Right hindlimb (tissue), 1 donor: ENCODE data around the gene ZMAT5.
A peak's percentile ranks its signal among the peaks of the same experiment; 100 is the strongest.

Experiments used
- DNase-seq: peaks from one replicate; pipeline ENCODE4 v3.0.0-alpha.2; 2018

Gene ZMAT5

DNA sequence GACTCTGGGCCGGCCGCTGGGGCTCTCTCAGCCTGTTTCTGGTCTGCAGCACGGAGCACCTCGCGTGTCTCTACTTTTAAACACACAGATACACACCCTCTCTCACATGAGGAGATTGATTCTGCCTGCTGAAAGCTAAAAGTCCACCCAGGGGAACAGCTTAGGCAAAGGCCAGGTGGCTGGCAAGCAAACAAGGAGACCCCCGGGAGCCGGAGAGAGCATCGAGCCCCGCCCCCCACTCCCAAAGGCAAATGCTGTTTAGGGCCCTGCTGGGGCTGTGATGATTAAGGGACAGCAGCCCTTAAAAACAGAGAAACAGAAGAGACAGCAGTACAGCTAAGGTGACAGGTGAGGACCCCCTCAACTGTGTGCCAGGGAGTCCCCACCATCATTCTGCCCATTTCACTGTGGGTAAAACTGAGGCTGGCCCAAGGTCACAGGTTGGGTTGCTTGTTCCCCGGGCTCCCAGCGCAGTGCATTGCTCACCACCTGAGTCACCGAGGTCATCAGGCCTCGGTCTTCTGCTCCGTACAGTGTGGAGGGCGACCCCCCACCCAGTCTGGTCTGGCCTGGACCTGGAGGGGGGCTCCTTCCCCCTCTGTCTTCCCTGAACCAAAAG, 40.2 kb downstream of the ZMAT5 start:
- DNase-seq, result no peak

DNA sequence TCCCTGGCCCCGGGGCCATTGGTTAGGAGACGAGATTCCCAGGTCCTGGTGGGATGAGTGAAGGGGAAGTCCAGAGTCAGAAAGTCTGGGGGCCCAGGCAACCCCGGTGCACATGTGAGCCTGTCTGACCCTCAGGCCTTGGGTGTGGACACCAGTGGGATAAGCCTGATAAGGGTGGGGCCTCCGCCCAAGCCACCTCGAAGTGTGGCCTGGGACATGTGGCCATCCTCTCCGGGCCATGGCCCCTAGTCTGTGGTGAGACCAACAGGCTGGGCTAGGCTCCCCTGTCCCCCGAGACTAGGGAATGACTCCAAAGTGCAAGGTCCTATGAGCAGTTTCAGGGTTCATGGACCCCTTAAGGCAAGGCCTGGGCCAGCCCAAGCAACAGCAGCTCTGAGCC, 40.7 kb downstream of the ZMAT5 start:
- no peak for DNase-seq

DNA sequence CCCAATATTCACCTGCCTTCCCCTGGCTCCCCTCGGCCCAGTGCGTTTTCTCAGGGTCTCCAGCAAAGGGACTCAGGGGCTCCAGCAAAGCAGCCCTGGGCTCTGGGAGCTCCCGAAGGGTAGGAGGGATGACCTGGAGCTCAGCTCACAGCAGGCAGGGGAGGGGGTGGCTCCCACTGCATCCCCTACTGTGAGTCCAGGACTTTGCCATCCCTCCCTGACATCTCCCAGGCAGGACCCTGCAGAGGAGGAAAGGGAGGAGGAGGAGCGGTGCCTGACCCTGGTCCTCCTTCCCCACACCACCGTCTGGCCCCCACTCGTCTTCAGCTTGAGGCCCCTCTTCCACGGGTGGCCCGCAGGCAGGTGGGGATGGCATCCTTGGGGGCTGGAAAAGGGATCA, 42.0 kb downstream of the ZMAT5 start:
- DNase-seq, result no peak

DNA sequence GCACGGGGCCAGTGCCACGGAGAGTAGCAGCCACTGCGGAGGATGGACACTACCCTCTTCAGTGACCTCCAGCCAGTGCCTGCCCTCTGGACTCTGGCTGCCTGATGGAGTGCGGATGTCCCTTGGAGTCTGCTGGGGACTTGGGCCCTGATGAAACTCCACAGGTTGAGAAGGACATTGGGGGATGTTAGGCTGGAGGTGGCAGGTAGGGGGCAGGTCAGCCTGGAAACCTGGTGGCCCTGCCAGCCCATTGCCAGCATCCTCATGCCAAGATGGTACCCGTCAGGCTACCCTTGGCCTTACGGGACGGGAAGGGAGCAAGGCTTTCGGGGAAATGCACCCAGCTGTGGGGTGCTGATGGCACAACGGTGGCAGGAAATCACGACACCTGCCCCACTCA, 43.0 kb downstream of the ZMAT5 start:
- DNase-seq, result no peak

DNA sequence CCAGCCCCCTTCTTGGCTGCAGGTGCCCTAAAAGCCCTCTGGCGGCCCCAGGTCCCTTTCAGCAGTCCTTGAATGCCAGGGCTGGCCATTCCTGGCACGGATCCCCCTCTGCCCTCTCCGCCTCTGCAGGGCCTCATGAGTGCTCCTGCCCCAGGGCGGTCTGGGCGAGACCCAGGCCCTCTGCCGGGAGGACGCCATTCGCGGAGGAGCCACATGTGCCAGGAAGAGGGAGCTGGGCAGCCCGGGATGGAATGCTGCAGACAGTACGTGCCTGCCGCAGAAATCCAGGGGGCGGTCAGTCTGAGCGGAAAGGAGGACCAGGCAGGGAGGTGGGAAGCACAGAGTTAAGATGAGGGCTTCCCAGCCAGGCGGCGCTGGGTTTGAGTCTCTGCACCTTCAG, 44.2 kb downstream of the ZMAT5 start:
- no peak for DNase-seq

DNA sequence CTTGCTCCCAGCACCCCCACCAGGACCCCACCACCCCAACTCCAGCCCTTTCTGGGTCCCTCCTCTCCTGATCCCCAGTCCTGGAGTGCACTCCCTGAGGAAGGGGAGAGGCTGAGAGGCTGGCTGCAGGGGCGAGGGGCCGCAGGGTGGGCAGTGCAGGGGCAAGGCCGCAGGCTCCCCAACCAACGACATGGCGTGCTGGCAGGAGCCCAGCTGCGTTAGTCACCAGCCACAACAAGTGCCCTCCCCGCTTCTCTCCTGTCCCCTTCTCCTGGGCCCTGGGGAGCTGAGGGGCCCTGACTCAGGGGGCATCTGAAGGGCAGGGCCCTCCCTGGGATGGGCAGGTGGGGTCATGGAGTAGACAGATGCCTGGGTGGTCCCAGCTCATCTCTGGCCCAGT, 44.7 kb downstream of the ZMAT5 start:
- DNase-seq, result no peak

DNA sequence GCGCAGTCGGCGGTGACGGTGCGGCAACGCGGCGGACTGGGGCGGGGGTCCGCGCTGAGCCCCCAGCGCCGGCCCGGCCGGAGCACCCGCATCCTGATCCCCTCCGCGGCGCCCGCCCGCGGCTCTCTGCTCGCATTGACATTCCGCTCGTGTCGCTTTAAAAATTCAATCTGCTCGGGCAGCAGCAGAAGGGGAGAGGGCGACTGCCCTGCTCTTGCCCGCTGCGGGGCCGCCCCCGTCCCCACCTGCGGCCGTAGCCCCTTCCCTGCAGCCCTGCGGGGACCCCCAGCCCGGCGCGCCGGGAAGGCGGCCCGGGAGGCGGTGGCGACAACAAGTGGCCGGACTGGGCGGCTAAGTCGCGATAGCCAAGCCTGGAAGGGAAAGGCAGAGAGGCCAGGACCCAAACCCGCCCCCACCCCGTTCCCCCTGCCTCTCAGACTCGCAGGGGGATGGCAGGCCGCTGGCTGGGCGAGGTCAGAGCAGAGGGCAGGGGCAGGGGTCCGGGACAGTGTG, 45.9 kb downstream of the ZMAT5 start:
- DNase-seq, result no peak

DNA sequence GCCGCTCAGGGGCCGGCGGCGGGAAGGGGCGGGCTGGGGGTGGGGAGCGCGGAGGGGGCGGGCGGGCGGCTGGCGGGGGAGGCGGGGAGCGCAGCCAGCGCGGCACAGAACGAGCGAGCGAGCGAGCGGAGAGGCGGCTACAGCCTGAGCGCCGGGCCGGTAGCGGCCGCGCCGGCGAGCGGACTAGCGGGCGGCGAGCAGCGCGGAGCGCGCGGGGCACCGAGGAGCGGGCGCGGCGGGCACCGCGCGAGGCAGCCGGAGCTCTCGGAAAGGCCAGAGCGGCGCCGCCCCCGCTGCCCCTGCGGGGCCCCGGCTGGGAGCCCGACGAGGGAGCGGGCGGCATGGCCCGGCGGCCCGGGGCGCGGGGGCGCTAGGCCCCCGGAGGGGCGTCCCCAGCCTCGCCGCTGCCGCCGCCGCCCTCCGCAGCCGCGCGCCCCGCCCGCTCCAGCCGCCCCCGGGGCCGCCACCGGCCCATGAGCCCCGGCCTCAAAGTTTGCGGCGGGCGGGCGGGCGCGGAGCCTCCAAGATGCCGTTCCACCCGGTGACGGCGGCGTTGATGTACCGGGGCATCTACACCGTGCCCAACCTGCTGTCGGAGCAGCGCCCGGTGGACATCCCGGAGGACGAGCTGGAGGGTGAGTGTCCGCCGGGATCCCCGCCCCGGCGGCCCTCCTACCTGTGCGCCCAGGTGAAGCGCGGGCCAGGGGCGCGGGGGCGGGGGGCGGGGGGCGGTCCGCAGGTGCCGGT, 46.7 kb downstream of the ZMAT5 start, which contains the start of gene CABP7:
CABP7 (plus strand) TSS at position 105 of the 747 bp plus-strand sequence; CDS start at position 527, 422 bp downstream.
- DNase-seq, result no peak

DNA sequence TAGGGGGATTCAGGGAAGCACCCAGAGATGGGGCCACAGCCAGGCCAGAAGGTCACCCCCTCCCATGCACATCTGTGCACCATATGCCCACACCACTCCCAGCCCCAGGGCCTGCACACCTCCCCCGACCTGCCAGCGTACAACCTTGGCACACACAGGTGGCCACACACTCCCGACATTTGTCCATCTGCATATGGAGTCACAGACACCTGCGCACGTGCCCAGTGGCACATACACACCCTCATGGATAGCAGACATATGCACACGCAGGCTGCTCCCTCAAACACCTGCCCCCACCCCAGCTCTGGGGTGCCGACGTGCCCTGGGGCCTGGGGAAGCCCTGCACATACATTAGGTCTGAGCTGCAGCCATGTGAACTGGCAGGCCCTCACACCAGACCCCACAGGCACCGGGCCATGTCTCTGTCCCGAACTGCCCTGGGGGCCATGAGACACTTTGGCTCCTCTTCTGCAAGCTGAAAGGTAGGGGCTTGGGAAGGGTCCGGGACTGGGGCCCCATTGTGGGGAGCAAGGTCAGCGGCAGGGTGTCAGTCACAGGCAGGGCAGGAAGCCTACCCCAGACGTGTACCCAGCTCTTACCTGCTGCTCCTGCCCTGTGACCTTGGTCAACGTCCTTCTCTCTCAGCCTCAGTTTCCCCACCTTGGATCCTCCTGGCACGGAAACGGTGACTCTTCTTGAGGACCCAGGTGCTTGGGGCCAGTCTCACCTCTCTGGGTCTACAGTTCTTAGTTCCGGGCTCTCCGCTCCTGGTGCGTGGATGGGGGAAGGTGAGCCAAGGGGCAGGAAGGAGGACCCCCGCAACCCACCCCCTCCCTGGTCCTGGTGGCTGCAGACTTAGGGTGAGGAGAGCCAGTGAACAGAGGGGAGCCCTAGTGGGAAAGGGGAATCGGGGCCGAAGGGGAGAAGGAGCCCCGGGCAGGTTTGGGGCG, 47.6 kb downstream of the ZMAT5 start:
- no peak for DNase-seq

DNA sequence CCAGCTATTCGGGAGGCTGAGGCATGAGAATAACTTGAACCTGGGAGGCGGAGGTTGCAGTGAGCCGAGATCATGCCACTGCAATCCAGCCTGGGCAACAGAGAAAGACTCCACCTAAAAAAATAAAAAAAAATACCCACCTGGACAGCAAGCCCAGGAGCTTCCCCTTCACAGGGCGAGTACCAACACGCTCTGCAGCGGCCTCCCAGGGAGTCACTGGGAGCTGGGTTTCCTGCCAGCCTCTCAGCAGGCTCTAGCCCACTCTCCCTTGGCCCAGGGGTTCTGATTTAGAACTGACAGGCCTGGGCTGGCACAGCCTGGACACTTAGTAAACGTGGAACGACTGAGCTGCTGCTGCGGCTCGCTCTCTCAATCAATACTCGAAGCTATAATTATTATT, 49.0 kb downstream of the ZMAT5 start:
- no peak for DNase-seq

DNA sequence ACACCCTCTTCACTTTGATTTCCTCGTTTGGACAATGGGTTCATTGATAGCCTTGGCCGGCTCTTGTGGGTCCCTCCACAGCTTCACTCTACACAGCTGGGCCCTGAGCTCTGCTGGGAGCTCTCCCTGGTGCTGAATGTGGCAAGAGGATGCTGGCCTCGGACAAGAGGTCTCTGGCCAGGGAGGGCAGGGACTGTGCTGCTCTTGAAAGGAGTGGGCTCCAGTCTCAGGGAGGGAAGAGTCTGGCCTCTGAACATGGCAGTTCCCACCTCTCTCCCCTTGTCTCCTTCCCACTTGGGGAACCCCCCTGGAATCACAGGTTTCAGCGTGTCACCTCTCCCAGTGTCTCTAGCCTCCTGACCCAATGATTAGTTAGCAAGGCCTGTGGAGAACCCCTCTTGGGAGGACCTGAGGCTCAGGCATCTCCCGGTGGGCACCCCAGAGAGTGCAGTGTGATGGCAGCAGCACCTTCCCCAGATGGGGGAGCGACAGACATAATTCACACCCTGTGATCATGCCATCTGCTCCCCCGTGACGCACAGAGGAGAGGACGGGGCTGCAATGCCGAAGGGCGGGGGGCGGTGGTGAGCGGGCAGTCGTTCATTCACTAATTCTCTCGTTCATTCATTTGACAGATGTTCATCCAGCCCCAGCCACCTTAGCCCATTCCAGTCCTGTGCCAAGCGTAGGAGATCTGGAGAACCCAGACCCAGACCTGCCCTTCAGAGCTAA, 49.8 kb downstream of the ZMAT5 start:
- DNase-seq, result peak; percentile 86

DNA sequence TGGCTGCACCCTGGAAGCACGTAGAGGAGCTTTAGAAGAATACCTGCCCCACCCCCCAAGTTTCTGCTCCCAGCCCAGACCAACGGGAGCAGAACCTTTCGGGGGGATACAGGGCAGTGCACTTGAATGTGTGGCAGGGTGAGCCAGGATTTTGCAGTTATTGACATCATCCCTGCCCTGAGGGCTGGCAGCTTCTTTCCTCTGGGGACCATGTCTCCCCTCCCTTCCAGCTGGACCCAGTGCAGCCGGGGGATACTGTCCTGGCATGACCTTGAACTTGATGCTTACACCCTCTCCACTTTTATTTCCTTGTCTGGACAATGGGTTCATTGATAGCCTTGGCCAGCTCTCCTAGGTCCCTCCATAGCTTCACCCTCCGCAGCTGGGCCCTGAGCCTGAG, 51.1 kb downstream of the ZMAT5 start:
- no peak for DNase-seq

DNA sequence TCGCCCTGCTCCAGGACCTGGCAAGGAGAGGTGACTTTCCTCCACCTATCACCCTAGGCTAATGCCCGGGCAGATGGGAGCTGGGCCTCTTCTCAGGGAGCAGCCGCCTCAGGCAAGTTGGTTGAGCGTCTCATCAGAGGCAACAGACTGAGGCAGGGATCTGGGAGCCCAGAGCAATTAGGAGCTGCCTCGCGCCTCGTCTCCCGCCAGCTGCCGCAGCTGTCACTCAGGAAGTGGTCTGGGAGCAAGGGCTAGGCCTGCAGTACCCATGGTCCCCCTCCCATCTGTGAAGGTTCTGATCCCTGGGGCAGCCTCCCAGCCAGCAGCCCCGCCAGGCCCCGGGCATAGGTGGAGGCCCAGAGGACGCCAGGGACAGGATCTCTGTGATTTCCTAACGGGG, 51.6 kb downstream of the ZMAT5 start:
- DNase-seq, result no peak

DNA sequence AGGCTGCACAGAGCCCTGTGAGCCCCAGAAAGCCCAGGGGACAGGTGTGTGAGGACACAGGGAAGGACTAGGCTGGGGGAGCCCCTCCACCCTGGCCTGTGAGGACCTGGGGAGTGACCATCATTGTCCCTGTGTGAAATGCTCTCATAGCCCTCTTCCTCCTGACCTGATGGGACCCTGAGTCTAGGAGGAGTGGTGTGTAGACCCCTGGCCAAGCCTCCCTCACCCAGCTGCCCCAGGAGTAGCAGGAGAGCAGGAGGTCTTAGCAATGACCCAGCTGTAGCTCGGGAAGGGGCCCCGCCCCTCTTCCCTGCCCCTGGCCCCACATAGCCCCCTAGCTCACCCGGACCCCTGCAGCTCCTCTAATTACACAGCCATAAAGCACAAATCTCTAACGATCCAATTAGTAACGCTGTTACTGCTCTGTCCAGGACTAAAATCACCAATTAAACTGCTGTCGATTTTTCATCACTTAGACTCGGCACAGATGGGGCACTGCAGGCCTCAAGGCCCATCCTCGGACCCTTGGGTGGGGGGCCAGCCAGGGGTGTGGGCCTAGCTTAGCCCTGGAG, 53.6 kb downstream of the ZMAT5 start:
- DNase-seq, result no peak

DNA sequence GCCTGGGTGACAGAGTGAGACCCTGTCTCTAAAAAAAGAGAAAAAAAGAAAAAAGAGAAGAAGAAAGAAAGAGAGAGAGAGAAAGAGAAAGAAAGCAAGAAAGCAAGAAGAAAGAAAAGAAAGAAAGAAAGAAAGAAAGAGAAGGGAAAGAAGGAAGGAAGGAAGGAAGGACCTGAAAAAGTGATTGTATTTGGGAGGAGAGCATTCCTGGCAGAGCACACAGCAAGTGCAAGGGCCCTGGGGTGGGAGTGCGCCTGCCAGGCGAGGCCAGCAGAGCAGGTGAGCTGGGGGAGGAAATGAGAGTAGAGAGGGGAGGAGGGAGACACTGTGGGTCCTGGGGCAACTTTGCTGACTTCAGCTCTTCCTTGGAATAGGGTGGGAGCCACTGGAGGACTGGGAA, 54.7 kb downstream of the ZMAT5 start:
- no peak for DNase-seq

DNA sequence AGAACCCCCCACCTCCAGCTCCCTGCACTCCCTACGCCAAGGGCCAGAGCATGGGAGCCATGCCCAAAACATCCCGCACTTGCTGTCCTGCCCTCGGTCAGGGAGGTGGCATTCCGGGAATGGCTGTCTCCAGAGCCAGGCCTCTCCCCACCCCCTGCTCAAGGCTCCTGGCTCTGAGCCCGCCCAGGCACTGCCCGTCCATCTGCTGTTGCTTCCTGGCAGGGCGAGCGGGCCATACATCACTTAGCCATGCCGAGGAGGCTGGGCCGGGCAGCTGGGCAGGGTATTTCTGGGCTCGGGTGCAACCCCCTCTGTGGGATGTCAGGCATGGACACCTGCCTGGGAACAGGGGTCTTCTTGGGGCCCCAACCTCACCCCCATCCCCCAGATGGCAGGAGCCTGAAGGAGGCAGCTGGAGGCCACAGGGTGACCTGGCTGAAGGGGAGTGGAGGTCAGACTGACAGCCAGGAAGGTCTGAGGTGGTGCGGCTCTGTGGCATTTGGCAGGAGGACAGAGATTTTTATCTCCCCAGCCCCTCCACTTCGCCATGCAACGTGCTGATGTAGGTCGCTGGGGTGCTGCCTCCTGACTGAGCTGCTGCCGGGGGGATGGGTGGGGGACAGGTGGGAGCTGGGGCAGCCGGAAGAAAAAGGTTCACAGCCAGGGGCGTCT, 55.7 kb downstream of the ZMAT5 start:
- peak; percentile 79 for DNase-seq

DNA sequence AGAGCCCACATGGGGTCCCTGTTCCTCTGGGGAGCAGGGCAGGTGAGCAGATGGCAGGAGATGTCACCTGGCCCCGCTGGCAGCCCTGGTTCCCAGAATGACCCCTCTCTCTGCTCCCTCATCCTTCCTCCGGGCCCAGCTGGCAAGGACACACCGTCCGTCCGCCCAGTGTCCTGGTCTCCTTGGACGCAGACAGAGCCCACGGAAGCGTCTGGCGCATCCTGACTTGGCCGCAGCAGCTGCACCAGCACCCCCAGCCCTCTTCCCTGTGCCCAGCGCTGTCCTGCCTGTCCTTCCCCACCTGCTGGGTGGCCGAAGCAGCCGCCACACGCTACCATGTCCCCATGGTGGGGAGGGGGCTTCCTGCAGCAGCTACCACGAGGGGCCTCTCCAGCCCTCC, 56.6 kb downstream of the ZMAT5 start:
- DNase-seq, result no peak

DNA sequence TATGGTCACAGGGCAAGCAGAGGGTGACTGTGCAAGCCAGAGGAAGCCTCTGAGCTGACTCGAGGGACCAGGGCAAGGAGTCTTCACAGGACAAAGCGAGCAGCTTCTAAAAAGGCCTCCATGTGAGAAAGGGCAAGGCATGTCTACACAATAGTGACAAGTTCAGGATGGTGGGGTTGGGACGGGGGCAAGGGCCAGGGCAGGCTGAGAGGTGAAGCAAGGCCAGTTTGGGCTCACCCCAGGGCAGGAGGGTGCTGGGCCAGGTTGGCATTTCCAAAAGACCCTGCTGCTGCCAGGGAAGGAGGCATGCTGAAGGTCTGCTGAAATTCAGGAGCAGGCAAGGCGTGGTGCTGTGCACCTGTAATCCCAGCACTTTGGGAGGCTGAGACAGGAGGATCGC, 59.3 kb downstream of the ZMAT5 start:
- no peak for DNase-seq

DNA sequence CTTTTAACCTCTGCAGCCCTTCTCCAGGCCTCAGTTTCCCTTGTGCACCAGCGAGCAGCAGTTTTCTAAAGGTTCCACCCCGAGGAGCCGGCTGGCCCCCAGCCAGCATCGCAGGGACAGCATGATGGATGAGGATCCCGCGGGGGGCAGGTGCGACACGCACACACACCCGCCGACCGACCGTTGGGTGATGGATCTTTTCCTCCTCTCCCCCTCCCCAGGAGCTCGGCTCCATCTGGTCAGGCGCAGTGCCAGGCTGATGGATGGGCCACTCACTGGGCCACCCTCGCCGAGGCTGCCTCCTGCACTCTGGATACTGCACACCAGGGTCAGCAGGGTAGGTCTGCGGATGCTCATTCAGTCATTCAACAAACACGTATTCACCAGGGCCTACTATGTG, 59.8 kb downstream of the ZMAT5 start:
- DNase-seq, result no peak

DNA sequence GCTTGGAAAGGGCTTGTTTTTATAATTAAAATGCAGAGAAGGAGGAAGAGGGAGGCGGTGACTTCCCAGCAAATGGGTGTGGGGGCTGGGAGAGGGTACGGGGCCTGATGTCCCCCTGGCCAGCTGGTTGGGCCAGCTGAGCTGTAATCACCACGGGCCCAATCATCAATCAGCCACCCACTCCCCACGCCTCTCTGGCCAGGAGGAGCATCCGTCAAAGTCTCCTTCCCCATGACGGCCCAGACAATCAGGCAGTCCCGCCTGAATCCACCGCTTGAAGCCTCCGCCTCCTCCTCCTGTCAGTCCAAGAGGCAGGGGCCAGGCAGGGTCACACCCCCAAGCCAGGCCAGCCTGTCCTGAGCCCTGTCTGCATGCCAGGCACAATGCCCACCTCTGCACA, 60.3 kb downstream of the ZMAT5 start:
- no peak for DNase-seq

DNA sequence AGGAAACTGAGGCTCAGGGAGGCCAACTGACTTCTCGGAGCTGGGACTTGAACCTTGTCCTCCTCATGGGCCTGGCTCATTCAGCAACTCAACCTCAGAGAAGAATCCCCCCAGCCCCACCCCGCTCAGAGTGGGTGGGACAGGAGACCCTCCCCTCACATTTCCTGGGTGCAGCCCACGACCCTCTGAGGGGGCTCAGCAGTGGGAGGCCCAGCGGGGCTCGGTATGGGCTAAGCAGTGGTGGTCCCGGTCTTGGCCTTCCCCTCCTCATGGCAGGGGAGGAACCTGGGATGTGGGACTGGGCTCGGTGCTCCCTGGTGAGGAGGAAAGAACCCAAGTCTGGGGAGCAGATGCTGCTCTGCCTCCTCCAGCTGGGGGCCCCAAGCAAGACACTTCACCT, 61.2 kb downstream of the ZMAT5 start:
- no peak for DNase-seq
